CD4-positive, alpha-beta T cell treated with Interleukin-2 at 100 ng/mL for 4 hours (primary cell): ENCODE measurements around the gene POLR1B.
A peak's percentile ranks its signal among the peaks of the same experiment; 100 is the strongest.
"Not testable (repeated sequence)": the region's sequence is repeated elsewhere in the genome, so short reads cannot be mapped to it uniquely, and the experiment has no call there.

Experiments used
- DNase-seq: peaks from one replicate; pipeline ENCODE4 v3.0.0-alpha.2; 2020; ENCODE audit warnings: low spot score

The POLR1B gene, protein sequence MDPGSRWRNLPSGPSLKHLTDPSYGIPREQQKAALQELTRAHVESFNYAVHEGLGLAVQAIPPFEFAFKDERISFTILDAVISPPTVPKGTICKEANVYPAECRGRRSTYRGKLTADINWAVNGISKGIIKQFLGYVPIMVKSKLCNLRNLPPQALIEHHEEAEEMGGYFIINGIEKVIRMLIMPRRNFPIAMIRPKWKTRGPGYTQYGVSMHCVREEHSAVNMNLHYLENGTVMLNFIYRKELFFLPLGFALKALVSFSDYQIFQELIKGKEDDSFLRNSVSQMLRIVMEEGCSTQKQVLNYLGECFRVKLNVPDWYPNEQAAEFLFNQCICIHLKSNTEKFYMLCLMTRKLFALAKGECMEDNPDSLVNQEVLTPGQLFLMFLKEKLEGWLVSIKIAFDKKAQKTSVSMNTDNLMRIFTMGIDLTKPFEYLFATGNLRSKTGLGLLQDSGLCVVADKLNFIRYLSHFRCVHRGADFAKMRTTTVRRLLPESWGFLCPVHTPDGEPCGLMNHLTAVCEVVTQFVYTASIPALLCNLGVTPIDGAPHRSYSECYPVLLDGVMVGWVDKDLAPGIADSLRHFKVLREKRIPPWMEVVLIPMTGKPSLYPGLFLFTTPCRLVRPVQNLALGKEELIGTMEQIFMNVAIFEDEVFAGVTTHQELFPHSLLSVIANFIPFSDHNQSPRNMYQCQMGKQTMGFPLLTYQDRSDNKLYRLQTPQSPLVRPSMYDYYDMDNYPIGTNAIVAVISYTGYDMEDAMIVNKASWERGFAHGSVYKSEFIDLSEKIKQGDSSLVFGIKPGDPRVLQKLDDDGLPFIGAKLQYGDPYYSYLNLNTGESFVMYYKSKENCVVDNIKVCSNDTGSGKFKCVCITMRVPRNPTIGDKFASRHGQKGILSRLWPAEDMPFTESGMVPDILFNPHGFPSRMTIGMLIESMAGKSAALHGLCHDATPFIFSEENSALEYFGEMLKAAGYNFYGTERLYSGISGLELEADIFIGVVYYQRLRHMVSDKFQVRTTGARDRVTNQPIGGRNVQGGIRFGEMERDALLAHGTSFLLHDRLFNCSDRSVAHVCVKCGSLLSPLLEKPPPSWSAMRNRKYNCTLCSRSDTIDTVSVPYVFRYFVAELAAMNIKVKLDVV

GRCh38 chr2:112542123-112542983 lies at the start of gene POLR1B:
POLR1B (plus strand) TSS chr2:112542465; CDS start chr2:112542495, 30 bp downstream.
- DNase-seq = peak; percentile 74

GRCh38 chr2:112493048-112493447 lies 49.2 kb upstream of the POLR1B start:
- DNase-seq = no peak

GRCh38 chr2:112493858-112494648 lies 48.2 kb upstream of the POLR1B start:
- no peak for DNase-seq

DNA sequence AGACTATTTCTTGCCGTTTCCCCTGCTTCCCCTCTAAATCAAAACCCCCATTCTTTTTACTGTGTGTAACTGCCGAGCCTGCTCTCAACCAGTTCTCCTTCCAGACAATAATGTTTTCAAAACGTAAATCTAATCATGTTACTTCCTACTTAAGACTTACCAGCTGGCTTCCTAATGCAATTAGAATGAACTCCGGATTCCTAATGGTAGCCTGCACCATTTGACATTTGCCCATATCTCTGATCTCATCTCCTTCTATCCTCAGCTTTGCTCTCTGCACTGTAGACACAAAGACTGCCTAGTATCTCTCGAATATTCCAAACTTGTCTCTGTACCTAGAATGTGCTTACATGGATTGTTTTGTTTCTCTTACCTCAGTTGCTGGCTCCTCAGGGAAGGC lies 47.4 kb upstream of the POLR1B start:
- no peak for DNase-seq

DNA sequence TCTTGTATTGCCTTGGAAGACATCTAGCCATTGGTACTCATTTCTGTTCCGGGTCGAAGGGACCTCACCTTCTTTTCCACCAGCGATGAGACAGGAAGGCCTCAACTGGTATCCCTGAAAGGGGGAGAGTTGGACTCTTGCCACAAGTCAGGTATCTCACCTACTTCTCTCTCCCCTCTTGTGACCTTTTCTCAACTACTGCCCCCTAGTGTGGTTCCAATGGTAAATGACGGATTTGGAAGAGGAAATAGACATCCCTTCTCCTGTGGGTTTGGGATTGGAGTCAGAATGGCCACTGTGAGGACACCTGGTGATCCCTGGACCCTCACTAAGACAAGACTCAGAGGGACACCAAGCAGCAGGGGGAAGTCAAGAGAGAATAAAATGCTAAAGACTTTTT lies 46.4 kb upstream of the POLR1B start:
- not testable (repeated sequence) for DNase-seq

GRCh38 chr2:112500850-112501484 lies 41.3 kb upstream of the POLR1B start:
- peak; percentile 53 for DNase-seq

DNA sequence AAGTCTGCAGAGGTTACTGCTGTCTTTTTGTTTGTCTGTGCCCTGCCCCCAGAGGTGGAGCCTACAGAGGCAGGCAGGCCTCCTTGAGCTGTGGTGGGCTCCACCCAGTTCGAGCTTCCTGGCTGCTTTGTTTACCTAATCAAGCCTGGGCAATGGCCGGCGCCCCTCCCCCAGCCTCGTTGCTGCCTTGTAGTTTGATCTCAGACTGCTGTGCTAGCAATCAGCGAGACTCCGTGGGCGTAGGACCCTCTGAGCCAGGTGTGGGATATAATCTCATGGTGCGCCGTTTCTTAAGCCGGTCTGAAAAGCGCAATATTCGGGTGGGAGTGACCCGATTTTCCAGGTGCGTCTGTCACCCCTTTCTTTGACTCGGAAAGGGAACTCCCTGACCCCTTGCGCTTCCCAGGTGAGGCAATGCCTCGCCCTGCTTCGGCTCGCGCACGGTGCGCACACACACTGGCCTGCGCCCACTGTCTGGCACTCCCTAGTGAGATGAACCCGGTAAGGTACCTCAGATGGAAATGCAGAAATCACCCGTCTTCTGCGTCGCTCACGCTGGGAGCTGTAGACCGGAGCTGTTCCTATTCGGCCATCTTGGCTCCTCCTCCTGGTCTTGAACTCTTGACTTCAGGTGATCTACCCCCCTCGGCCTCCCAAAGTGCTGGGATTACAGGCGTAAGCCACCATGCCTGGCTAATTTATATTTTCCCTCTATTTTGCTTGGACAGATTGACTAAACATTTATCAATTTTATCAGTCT lies 32.8 kb upstream of the POLR1B start:
- DNase-seq = not testable (repeated sequence)

- DNase-seq = no peak
These were observed 25.5 kb upstream of the POLR1B start for GRCh38 chr2:112516801-112517200.

DNA sequence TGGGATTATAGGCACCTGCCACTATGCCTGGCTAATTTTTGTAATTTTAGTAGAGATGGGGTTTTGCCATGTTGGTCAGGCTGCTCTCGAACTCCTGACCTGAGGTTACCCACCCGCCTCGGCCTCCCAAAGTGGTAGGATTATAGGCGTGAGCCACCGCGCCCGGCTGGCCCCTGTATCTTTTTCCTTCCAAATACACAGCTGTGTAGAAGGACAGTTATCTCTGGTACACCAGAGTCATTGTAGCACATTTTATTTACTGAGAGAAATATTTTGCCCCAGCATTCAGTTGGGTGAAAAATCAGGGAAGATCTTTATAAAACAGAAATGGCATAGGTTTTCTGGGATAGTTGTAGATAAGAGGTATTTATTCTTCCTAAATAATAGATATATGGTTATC lies 23.5 kb upstream of the POLR1B start:
- no peak for DNase-seq

GRCh38 chr2:112519506-112519905 lies 22.8 kb upstream of the POLR1B start:
- no peak for DNase-seq

- no peak for DNase-seq
These were observed 22.0 kb upstream of the POLR1B start for GRCh38 chr2:112520234-112520783.

DNA sequence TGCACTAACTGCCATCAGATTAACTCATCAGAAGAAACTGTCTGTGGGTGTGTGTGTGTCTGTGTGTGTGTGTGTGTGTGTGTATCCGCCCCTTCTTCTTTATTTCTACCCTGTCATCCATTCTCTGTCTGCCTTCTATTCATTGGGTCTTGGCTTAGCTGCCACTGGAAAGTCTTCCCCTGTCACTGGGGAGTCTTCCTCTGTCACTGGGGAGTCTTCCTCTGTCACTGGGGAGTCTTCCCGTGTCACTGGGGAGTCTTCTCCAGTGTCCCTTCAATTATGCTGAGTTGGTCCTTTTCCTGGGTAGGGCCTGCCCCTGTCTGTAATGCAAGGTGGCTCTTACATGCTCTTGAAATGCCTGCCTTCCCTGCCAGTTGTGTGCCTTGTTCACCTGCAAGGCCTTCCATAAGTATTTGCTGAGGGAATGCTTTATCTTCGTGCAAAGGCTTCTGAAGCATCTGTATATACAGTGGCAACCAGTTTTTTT lies 18.9 kb upstream of the POLR1B start:
- DNase-seq = no peak

GRCh38 chr2:112524276-112524675 lies 18.0 kb upstream of the POLR1B start:
- not testable (repeated sequence) for DNase-seq

DNA sequence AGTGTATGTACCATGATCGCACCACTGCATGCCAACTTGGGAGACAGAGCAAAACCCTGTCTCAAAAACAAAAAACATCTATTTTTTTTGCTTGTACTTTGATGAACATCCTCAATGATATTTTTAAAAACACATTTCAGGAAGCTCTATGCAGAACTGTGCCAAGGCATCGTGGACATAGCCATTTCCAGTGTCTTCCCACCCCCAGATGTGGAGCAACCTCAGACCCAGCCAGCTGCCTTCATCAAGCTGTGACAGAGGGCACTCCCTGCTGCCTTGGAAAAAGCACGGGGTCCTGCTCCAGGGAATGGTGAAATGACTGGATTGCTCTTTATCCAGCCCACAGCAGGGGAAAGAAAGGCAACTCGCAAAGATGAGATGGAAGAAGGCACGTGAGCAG lies 13.7 kb upstream of the POLR1B start:
- no peak for DNase-seq

- DNase-seq = no peak
These were observed 12.5 kb upstream of the POLR1B start for GRCh38 chr2:112529757-112530156.

GRCh38 chr2:112530728-112531127 lies 11.5 kb upstream of the POLR1B start:
- no peak for DNase-seq

DNA sequence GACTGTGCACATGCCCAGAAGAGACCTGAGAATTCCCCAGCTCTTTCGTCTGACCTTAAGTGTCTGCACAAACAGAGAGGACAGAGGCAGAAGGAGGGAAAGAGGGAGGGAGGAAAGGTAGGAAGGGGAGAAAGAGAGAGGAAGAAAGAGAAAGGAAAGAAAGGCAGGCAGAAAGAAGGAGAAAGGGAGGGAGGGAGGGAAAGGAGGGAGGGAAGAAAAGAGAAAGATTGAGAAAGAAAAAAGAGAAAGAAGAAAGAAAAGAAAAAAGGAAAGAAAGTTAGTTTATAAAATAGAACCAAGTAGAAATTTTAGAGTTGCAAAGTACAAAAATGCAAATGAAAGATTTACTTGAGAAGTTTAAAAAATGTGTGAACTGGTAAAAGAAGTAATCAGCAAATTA lies 7.4 kb upstream of the POLR1B start:
- DNase-seq = no peak

- DNase-seq = not testable (repeated sequence)
These were observed 5.6 kb upstream of the POLR1B start for GRCh38 chr2:112536665-112537064.

DNA sequence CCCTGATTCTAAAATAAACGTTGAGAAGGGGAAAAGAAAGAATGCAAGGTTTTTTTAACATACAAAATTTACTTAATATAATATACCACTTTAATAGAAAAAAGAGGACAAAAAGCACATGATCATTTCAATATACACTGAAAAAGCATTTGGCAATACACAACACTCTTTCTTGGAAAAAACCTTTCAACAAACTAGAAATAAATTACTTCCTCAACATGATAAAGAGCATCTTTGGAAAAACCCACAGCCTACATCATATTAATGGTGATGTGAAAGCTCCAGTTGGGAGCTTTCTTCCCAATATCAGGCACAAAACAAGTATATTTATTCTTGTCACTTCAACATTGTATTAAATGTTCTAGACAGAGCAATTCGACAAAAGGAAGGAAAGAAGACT lies 3.0 kb upstream of the POLR1B start:
- DNase-seq = no peak
